ENCODE measurements around the gene HIPK1. TPM values are rescaled to one million over a fixed set of nuclear protein-coding genes. Genes with fewer than 3 reads are reported as not detected.

The HIPK1 gene
- total and polyA plus RNA-seq, 2 of the 13 experiments (the other 11 are each of a cell fraction or from before 2014, with no cell fraction given): 20.8 to 33.4 TPM

- TF ChIP-seq ZNF143 (CRISPR knock-in tag; IDR thresholded peaks at IDR 0.05) (peak; percentile 13; the same call in 1 of the 2 replicates), RAD21 (CRISPR knock-in tag; IDR thresholded peaks at IDR 0.05) (no peak), ISX (CRISPR knock-in tag; conservative IDR thresholded peaks at IDR 0.05) (no peak; the same call in 1 of the 2 replicates), ZMAT3 (CRISPR knock-in tag; conservative IDR thresholded peaks at IDR 0.05) (no peak; the same call in 1 of the 2 replicates), PHB2 (IDR thresholded peaks at IDR 0.05; ENCODE audit: partially characterized antibody) (no peak), SRSF9 (IDR thresholded peaks at IDR 0.05; ENCODE audit: borderline replicate concordance, insufficient read depth, low read depth, low read length, poor library complexity, severe bottlenecking) (no peak), IRF1 (CRISPR knock-in tag; IDR thresholded peaks at IDR 0.05; ENCODE audit: low read depth) (no peak), ZMAT5 (CRISPR knock-in tag; IDR thresholded peaks at IDR 0.05; ENCODE audit: borderline replicate concordance, low read depth) (no peak), GLI4 (CRISPR knock-in tag; IDR thresholded peaks at IDR 0.05; ENCODE audit: borderline replicate concordance) (no peak), ZHX2 (IDR thresholded peaks at IDR 0.05; ENCODE audit: low read depth) (no peak), ZHX2 (CRISPR knock-in tag; IDR thresholded peaks at IDR 0.05; ENCODE audit: borderline replicate concordance) (no peak), ZNF572 (CRISPR knock-in tag; IDR thresholded peaks at IDR 0.05) (no peak), ELK4 (CRISPR knock-in tag; IDR thresholded peaks at IDR 0.05; ENCODE audit: borderline replicate concordance) (no peak), DBP (CRISPR knock-in tag; IDR thresholded peaks at IDR 0.05; ENCODE audit: not compliant biosample characterization) (no peak), SNAI1 (CRISPR knock-in tag; IDR thresholded peaks at IDR 0.05; ENCODE audit: borderline replicate concordance) (no peak), ZNF776 (CRISPR knock-in tag; IDR thresholded peaks at IDR 0.05) (no peak), ZBTB3 (CRISPR knock-in tag; IDR thresholded peaks at IDR 0.05; ENCODE audit: borderline replicate concordance, low read depth) (no peak), ZNF44 (CRISPR knock-in tag; IDR thresholded peaks at IDR 0.05) (no peak), SETDB1 (CRISPR knock-in tag; IDR thresholded peaks at IDR 0.05; ENCODE audit: borderline replicate concordance) (no peak), SATB2 (CRISPR knock-in tag; IDR thresholded peaks at IDR 0.05) (no peak), PHF8 (CRISPR knock-in tag; IDR thresholded peaks at IDR 0.05) (peak; percentile 46)
Observed at GRCh38 chr1:113905435-113905861, 23.7 kb upstream of the HIPK1 start (continued).
